Measurements from ENCODE around the gene C12orf57.

The C12orf57 gene

DNA sequence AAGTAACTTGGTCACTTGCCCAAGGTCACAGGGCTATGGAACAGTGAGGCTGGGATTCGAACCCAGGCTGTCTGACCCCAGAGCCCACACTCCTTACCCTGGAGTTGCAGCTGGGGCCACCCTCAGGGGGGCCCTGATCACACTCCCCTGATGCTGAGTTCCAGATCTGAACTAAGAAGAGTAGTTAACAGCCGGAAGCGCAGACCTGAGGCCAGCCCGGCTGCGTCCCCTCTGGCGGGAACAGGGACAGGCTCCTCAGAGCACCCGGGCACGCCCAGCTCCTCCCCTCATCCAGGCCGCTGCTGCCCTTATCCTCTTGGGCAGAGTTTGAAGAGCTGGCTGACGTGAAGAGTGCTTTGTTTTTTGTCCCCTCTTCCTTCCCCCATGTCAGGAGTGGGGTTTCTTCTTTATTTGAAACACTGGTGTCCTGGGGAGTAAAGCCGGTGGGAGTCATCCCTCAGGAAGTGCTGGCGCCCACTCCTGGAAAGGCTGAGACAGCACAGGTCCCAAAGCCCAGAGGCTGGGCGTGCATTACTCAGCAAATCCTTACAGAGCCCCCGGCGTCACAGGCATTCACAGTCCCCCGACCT lies 18.0 kb downstream of the C12orf57 start:
- FAIRE-seq (peak; percentile 42), DNase-seq (ENCODE audit: extremely low spot score, insufficient read length, low read depth) (no peak)

GRCh38 chr12:6962285-6963015 lies 18.6 kb downstream of the C12orf57 start:
- FAIRE-seq (no peak), DNase-seq (ENCODE audit: extremely low spot score, insufficient read length, low read depth) (no peak)

DNA sequence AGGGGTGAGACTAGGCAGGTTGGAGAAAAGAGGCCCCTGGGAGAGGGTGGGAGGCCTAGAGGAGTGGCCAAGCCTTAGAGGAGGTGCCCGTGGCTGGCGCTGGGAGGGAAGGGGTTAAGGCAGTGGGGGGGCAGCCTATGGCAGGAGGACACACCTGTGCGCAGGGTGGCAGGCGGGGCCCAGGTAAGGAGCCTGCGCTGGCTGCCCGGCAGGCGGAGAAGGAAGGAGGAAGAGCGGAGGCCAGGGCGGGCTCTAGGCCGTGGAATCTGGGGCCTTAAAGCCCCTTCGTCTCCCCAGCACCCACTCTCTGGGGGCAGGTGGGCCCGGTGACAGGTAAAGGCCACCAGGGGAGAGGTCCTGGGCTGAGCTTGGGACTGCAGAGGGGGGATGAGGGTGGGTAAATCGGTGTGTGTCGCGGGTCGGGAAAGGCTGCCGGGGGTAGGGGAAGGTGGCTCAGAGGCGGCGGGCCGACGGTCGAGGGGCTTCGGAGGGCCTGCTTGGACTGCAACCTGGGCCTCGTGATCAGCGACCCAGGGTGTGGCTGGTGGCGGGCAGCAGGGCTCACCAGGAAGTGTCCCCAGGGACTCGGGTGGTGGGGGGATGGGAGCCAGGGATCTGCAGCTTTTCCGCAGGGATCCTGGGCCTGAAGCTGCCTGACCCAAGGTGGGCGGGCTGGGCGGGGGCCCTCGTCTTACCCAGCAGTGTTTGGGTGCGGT lies 19.4 kb downstream of the C12orf57 start:
- FAIRE-seq = no peak
- DNase-seq (ENCODE audit: extremely low spot score, insufficient read length, low read depth) = no peak

- no peak for FAIRE-seq
- DNase-seq (ENCODE audit: extremely low spot score, insufficient read length, low read depth) = no peak
Observed at GRCh38 chr12:6963791-6964413, 20.1 kb downstream of the C12orf57 start.

DNA sequence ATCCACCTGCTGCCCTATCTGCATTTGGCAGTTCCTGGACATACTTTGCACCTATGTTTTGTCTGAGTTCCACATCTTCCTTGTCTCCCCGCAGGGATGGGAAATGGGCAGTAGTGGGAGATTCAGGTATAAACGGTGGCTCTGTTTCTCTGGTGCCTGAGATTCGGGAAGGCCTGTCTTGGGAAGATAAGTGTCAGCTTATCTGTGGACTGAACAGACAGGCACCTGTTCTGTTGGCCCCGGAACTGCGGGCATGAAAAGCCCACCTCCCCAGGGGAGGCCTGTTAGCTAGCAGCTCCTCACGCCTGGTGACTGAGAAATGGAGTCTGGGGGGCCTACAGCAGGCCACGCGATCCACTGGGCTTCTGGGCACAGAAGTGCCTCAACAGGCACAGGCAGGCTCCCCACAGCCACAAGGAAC lies 20.8 kb downstream of the C12orf57 start:
- no peak for FAIRE-seq

GRCh38 chr12:6965026-6965661 lies 21.3 kb downstream of the C12orf57 start:
- FAIRE-seq (peak; percentile 87), DNase-seq (ENCODE audit: extremely low spot score, insufficient read length, low read depth) (no peak)

More for the DNA sequence above, 20.8 kb downstream of the C12orf57 start:
- DNase-seq (ENCODE audit: extremely low spot score, insufficient read length, low read depth) = no peak

DNA sequence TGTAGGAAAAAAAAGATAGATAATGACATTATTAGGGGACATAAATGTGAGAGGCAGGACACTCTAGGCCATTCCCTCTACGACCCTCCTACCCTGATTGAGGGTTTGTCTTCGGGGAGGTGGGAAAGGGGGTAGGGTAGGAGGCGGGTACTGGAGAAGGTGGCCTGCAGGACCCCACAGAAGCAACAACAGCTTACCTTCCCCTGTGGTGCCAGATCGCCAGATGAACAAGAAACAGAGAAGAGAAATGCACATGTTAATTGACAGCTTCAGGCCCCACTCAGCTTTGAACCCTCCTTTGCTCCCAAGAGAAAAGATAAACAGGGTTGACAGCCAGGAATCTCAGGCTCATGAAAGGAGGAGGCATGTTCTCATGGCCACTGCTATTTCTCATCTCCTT lies 21.9 kb downstream of the C12orf57 start:
- no peak for FAIRE-seq
- no peak for DNase-seq (ENCODE audit: extremely low spot score, insufficient read length, low read depth)

- FAIRE-seq (no peak), DNase-seq (ENCODE audit: extremely low spot score, insufficient read length, low read depth) (no peak)
Observed at GRCh38 chr12:6966351-6966750, 22.5 kb downstream of the C12orf57 start.

DNA sequence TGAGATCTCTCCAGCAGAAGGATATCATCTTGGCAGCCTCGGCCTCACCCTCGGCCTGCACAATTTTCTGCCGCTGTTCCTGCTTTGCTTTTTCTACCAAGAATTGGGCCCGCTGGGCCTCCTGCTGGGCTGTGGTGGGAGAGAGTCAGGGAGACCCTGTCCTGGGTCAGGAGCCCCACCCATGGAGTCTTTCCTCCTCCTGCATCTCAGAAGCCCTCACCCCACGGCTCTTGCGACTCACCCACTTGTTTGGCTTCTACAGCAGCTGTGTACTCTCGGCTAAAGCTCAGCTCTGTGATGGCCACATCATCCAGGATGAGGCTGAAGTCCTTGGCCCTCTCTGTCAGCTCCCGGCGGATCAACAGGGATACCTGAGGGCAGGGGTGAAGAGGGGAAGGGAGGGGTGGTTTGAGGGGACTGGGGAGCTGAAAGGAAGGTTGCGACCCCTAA lies 23.9 kb downstream of the C12orf57 start:
- no peak for DNase-seq (ENCODE audit: extremely low spot score, insufficient read length, low read depth)
- no peak for FAIRE-seq

DNA sequence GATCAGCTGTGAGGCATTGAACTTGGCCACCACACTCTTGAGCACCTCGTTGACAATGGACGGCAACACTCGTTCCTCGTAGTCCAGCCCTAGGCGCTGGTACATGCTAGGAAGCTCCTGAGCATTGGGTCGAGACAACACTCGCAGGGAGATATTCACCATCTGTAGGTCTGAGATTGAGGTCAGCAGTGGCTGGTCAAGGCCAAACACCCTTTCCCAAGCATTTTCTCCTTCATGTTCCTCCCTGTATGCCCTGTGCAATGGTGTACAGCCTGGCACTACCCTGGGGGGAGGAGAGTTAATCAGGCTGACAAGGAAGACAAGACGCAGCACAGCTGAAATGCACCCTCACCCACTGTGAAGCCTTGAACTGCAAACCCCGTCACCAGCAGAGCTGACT lies 24.6 kb downstream of the C12orf57 start:
- FAIRE-seq (no peak), DNase-seq (ENCODE audit: extremely low spot score, insufficient read length, low read depth) (no peak)

DNA sequence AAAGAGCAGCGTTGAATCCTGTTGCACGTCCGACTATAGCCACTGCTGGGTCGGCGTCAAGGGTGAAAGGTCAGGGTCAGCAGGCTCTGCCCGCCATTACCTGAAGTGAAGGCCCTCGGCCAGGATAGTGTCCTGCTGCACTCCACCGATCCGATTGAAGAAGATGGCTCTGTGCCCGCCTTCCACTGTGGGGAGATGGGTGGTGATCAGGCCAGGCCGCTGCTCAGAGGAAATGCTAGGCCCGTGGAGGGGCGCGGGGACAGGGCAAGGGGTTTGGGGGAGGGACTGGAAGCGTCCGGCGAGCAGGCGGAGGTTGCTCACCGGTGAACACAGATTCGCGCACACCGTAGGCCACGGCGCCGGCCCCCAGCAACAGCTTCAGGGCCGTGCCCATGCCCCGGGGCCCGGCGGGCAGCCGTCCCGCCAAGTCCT lies 26.3 kb downstream of the C12orf57 start:
- no peak for FAIRE-seq
- no peak for DNase-seq (ENCODE audit: extremely low spot score, insufficient read length, low read depth)

GRCh38 chr12:6974180-6974579 lies 30.4 kb downstream of the C12orf57 start:
- no peak for DNase-seq (ENCODE audit: extremely low spot score, insufficient read length, low read depth)

GRCh38 chr12:6975297-6976032 lies 31.6 kb downstream of the C12orf57 start:
- FAIRE-seq (no peak), DNase-seq (ENCODE audit: extremely low spot score, insufficient read length, low read depth) (no peak)

More at GRCh38 chr12:6974180-6974579, 30.4 kb downstream of the C12orf57 start:
- FAIRE-seq = no peak

DNA sequence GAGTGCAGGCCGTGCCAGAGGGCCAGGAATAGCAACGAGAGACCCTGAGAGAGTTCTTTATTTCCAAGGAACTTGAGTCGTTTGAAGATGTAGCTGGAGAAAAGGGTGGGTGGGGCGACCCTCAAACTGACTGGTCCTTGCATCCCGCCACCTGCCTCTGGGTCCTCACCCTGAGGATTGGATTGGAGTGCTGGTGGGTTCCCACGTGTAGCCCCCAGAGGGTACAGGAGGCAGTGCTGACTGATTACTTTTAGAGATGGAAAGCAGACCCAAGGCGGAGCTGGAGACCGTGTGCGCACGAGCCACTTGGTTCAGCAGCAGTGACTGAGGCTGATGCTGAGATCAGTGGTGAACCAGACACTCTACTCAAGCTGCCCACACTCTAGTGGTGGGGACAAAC lies 33.8 kb downstream of the C12orf57 start:
- DNase-seq (ENCODE audit: extremely low spot score, insufficient read length, low read depth) = no peak
- no peak for FAIRE-seq

DNA sequence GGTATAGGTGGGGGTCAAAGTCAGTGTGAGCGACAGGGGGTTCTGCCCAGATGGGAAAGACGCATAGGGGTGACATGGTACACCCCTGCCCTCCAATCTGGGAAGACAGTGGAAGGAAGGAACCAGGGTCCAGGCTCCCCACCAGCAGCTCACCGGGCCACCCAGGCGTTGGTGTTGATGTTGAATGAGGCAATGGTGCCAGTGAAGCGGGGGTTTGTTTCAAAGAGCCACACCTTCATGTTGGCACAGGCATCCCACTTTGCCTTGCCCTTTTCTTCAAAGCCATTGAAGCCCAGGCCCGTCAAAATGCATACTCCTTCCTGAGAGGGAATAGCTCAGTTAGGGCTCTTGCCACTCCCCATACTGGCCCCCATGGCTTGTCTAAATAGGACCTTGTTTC lies 34.4 kb downstream of the C12orf57 start:
- DNase-seq (ENCODE audit: extremely low spot score, insufficient read length, low read depth) (no peak), FAIRE-seq (no peak)

- DNase-seq (ENCODE audit: extremely low spot score, insufficient read length, low read depth) (no peak), FAIRE-seq (no peak)
Observed at GRCh38 chr12:6978611-6979011, 34.8 kb downstream of the C12orf57 start.

- DNase-seq (ENCODE audit: extremely low spot score, insufficient read length, low read depth) (no peak), FAIRE-seq (no peak)
Observed at GRCh38 chr12:6979021-6979420, 35.2 kb downstream of the C12orf57 start.

GRCh38 chr12:6979453-6979852 lies 35.6 kb downstream of the C12orf57 start:
- FAIRE-seq = no peak
- DNase-seq (ENCODE audit: extremely low spot score, insufficient read length, low read depth) = no peak

DNA sequence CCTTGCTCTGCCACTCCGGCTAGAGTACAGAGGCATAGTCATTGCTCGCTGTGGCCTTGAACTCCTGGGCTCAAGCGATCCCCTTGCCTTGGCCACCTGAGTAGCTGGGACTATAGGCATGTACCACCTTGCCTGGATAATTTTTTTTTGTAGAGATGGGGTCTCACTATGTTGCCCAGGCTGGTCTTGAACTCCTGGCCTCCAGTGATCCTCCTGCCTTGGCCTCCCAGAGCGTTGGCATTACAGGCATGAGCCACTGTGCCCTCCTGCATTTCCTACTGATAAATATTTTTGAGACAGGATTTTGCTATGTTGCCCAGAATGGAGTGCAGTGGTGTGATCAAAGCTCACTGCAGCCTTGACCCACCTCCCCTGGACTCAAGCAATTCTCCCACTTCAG lies 36.3 kb downstream of the C12orf57 start:
- no peak for DNase-seq (ENCODE audit: extremely low spot score, insufficient read length, low read depth)
- no peak for FAIRE-seq

DNA sequence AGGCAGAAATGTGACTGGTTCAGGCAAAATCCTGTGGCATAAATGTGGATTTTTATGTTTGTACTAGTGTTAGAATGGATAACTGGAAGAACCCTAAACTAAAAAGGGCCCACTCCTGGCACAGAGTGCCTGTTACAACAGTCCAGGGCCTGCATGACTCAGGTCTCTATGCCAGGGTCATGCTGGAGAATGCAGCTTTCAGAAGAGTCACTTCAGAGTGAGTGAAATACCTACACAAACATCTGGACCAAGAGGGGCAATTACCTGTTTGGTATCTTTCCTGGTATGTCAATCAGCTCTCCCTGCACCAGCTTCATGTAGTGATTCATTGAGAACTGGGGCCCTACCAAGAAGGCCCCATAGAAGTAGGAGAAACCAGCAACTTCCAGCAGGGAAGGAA lies 36.9 kb downstream of the C12orf57 start:
- DNase-seq (ENCODE audit: extremely low spot score, insufficient read length, low read depth) (no peak), FAIRE-seq (no peak)
